GM19043 (cell line): ENCODE data around the gene RPS27L.
"Not testable (repeated sequence)": the region's sequence is repeated elsewhere in the genome, so short reads cannot be mapped to it uniquely, and the experiment has no call there.

ENCODE experiments used
- ATAC-seq: cut with Tn5 transposase; IDR thresholded peaks from one replicate; pipeline ENCODE4 v1.9.1; 2021; ENCODE audit warnings: low read depth; ENCODE audit not compliant: unreplicated experiment

RPS27L gene

GRCh38 chr15:63145426-63145825, 11.9 kb downstream of the RPS27L start:
- no peak for ATAC-seq

GRCh38 chr15:63140936-63141335, 16.3 kb downstream of the RPS27L start:
- no peak for ATAC-seq

- no peak for ATAC-seq
These were observed 20.5 kb downstream of the RPS27L start for GRCh38 chr15:63136742-63137141.

GRCh38 chr15:63135804-63136203, 21.5 kb downstream of the RPS27L start:
- ATAC-seq, result no peak

GRCh38 chr15:63135281-63135680, 22.0 kb downstream of the RPS27L start:
- ATAC-seq, result no peak

GRCh38 chr15:63134245-63134985, 22.9 kb downstream of the RPS27L start:
- no peak for ATAC-seq

GRCh38 chr15:63133786-63134185, 23.5 kb downstream of the RPS27L start:
- ATAC-seq, result no peak

- no peak for ATAC-seq
These were observed 30.6 kb downstream of the RPS27L start for GRCh38 chr15:63126726-63127125.

GRCh38 chr15:63124506-63124905, 32.8 kb downstream of the RPS27L start:
- no peak for ATAC-seq

GRCh38 chr15:63122002-63122875, 35.0 kb downstream of the RPS27L start:
- ATAC-seq, result peak; percentile 73

- peak; percentile 76 for ATAC-seq
These were observed 35.8 kb downstream of the RPS27L start, which contains the start of gene LACTB for GRCh38 chr15:63121382-63122001. TSS of gene LACTB (plus strand) at chr15:63121861. CDS start at chr15:63121872, 11 bp downstream.

GRCh38 chr15:63118854-63119253, 38.4 kb downstream of the RPS27L start:
- ATAC-seq, result no peak

- no peak for ATAC-seq
These were observed 42.8 kb downstream of the RPS27L start for GRCh38 chr15:63114465-63114864.

- ATAC-seq, result no peak
These were observed 44.4 kb downstream of the RPS27L start for GRCh38 chr15:63112871-63113270.

GRCh38 chr15:63111481-63111880, 45.8 kb downstream of the RPS27L start:
- ATAC-seq, result no peak

- ATAC-seq, result no peak
These were observed 46.8 kb downstream of the RPS27L start for GRCh38 chr15:63110428-63111026.

GRCh38 chr15:63109920-63110319, 47.4 kb downstream of the RPS27L start:
- no peak for ATAC-seq

GRCh38 chr15:63109498-63109897, 47.8 kb downstream of the RPS27L start:
- no peak for ATAC-seq

- no peak for ATAC-seq
These were observed 49.3 kb downstream of the RPS27L start for GRCh38 chr15:63107895-63108546.

GRCh38 chr15:63105354-63105753, 51.9 kb downstream of the RPS27L start:
- ATAC-seq, result not testable (repeated sequence)
